NCI-H2227 (cell line): Measurements from ENCODE around the gene ZNF496.
"Not testable (repeated sequence)": the region's sequence is repeated elsewhere in the genome, so short reads cannot be mapped to it uniquely, and the experiment has no call there.

Experiments used
- DNase-seq: peaks from one replicate; lab custom pipeline; 2025; ENCODE audit not compliant: unreplicated experiment; lab: John Stamatoyannopoulos, UW

The ZNF496 gene

GRCh38 chr1:247295274-247295684 is 36.4 kb downstream of the ZNF496 start:
- no peak for DNase-seq

GRCh38 chr1:247294282-247294681 is 37.4 kb downstream of the ZNF496 start:
- no peak for DNase-seq

- DNase-seq = no peak
These were observed 38.6 kb downstream of the ZNF496 start for GRCh38 chr1:247293047-247293446.

GRCh38 chr1:247291833-247292561 is 39.7 kb downstream of the ZNF496 start:
- DNase-seq = no peak

DNA sequence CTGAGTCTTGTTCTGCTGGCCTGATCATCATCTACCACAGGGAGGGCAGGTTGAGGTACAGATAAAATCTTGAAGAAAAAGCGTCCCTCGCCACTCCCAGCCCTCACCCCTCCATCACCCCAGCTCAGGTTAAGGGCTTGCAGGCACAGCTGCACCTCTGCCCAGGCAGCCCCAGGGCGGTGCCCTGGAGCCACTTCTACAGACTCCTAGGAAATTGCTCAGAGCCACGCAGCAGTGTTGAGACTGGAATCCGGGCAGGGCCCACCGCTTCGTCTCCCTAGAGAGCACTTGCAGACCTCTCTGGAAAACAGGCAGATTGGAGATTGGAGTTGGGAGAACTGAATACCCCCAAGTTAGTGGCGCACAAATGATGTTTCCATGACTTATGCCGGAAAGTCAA is 40.5 kb downstream of the ZNF496 start:
- no peak for DNase-seq

GRCh38 chr1:247290576-247290975 is 41.1 kb downstream of the ZNF496 start:
- DNase-seq = no peak

DNA sequence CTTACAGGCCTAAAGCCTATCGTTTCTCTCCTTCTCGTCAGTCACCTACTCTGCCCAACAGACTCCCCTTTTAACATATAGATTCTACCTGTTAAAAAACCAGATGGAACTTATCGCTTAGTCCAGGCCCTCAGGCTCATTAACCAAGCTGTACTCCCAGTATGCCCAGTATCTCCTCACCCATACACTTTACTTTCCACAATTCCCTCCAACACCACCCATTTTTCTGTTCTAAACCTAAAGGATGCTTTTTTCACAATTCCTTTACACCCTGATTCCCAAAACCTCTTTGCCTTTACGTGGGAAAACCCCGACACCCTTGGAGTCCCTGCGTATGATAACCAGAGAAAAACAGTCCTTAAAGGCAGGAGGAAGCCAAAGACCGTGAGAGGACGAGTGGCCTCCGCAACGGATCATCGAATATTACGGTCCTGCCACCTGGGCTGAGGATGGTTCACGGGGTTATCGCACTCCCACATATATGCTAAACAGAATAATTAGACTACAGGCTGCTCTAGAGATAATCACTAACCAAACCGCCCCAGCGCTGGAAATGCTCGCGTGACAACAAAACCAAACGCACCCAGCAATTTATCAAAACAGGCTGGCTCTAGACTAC is 42.3 kb downstream of the ZNF496 start:
- not testable (repeated sequence) for DNase-seq

DNA sequence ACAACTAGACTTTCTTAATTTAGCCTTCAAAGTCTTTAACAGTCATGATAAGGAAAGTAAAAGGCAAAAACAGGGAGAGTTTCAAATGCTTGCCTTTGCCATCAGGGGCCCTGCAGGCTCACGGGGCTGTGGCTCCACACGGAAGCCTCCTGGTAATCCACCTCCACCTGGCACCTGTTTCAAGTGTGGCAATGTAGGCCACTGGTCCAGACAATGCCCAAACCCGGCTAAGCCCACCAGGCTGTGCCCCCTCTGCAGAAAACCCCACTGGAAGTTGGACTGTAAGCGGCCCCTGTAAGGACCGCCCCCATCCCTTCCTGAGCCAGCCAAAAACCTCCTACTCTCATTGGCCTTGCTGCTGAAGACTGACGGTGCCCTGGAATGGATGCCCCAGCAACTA is 43.3 kb downstream of the ZNF496 start:
- no peak for DNase-seq

DNA sequence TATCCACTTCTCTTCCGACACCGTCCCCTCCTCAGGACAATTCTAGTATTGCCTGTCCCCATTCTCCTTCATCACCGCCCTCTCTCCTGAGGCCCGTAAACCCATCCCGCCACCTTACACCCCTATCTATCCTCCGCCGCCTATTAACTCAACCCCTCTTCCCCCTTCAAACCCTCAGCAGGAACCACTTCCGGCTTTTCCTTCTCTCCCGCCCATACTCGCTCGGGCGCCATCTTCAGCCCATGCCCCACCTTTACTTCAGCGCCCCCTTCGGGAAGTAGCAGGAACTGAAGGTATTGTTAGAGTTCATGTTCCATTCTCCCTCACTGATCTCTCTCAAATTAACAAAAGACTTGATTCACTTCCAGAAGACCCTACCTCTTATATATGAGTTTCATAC is 44.2 kb downstream of the ZNF496 start:
- no peak for DNase-seq

- no peak for DNase-seq
These were observed 45.5 kb downstream of the ZNF496 start for GRCh38 chr1:247286134-247286670.

- DNase-seq = no peak
These were observed 50.6 kb downstream of the ZNF496 start for GRCh38 chr1:247281001-247281574.

- no peak for DNase-seq
These were observed 54.5 kb downstream of the ZNF496 start for GRCh38 chr1:247277191-247277590.

DNA sequence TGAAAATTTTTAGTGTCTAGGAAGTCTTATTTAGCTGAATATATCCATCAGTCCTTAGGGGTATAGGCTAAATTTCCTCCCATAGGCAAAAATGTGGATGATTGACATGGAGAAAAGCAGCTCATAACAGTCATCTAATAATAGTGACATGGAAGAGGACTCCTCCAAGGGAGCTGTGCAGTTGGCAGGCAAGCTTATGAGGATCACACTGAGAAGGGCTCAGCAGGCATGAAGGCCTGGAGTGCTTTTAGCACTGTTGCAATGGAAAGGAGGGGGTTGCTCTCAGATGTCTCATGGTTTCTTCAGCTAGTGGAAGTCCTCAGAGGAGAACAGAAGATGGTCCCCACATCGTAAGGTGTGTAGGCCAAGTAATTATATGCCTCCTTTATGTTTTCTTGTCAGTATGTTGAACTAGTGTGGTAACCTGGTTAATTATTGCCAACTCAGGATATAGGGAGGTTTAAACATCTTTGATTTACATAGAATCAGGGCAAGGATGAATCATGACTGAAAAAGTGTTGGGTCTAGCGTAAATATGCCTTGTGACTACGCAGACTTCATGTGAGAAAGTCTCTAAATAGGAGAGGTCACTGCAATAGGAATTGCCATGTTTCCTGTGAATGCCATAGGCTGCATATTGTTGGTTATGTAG is 56.9 kb downstream of the ZNF496 start:
- no peak for DNase-seq

GRCh38 chr1:247273013-247273412 is 58.7 kb downstream of the ZNF496 start:
- no peak for DNase-seq

GRCh38 chr1:247270003-247270402 is 61.7 kb downstream of the ZNF496 start:
- DNase-seq = no peak

- no peak for DNase-seq
These were observed 62.5 kb downstream of the ZNF496 start for GRCh38 chr1:247269133-247269532.

DNA sequence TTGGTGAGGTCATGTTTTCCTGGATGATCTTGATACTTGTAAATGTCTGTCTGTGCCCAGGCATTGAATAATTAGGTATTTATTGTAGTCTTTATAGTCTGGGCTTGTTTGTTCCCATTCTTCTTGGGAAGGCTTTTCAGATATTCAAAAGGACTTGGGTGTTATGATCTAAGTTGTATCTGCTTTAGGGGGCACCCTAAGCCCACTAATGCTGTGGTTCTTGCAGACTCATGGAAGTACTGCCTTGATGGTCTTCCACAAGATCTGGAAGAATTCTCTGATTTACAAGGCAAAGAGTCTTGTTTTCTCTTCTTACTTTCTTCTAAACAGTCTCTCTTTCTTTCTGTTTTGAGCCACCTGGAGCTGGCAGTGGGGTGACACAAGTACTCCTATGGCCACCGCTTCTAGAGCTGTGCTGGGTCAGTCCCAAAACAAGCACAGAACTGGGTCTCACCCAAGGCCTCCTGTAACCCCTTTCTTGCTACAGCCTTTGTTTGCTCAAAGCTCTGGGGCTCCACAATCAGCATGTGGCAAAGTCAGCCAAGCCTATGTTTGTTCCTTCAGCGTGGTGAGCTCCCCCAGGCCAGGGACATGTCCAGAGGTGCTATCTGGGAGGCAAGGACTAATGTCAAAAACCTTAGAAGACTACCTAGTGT is 63.1 kb downstream of the ZNF496 start:
- no peak for DNase-seq

- no peak for DNase-seq
These were observed 65.6 kb downstream of the ZNF496 start for GRCh38 chr1:247266053-247266452.

GRCh38 chr1:247255772-247256171 is 75.9 kb downstream of the ZNF496 start, which contains the start of gene VN1R5:
VN1R5 (plus strand) TSS chr1:247256072.
- DNase-seq = not testable (repeated sequence)

DNA sequence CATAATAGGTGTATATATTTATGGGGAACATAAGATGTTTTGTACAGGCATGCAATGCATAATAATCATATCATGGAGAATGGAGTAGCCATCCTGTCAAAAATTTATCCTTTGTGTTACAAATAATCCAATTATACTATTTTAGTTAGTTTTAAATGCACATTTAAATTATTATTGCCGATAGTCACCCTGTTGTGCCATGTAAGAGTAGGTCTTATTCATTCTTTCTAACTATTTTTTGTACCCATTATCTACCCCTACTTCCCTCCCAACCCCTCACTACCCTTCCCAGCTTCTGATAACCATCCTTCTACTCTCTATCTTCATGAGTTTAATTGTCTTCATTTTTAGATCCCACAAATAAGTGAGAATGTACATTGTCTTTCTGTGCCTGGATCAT is 84.1 kb downstream of the ZNF496 start:
- DNase-seq = no peak
